IPS-NIHi11 (cell line): ENCODE data around the gene NR2F1-AS1.

Experiments
- DNase-seq: peaks from one replicate; pipeline ENCODE4 v3.0.0; 2012; ENCODE audit warnings: mixed read lengths, low spot score

NR2F1-AS1 gene

DNA sequence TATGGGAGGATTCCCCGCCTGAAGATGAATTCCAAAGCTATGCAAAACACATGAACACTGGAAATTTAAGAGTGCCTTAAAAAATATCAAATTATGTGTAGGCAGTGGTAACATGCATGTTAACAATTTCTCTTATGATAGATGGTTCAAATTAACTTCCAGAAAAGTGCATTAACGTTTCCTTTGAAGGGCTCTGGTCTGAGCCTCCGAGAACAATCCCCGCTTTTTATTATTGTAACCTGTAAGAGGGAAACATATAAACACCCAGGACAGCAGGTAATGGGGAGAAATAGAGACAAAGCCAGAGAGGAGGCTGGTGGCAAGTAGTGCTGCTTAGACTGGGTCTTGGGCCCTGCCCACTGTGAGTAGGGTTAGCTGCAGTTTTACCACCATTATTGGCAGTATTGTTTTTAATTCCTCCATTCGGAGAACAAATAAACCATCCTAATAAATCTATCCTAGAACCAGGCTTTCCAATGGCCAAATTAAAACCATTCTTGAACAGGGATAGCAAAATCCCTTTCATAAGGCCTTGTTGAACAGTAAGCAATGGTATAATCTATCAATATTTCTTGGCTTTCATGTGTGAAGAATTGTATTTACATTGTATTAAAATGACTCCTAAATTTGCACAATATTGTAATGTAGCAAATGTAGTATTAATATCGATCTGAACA is 8.3 kb upstream of the NR2F1-AS1 start:
- no peak for DNase-seq

DNA sequence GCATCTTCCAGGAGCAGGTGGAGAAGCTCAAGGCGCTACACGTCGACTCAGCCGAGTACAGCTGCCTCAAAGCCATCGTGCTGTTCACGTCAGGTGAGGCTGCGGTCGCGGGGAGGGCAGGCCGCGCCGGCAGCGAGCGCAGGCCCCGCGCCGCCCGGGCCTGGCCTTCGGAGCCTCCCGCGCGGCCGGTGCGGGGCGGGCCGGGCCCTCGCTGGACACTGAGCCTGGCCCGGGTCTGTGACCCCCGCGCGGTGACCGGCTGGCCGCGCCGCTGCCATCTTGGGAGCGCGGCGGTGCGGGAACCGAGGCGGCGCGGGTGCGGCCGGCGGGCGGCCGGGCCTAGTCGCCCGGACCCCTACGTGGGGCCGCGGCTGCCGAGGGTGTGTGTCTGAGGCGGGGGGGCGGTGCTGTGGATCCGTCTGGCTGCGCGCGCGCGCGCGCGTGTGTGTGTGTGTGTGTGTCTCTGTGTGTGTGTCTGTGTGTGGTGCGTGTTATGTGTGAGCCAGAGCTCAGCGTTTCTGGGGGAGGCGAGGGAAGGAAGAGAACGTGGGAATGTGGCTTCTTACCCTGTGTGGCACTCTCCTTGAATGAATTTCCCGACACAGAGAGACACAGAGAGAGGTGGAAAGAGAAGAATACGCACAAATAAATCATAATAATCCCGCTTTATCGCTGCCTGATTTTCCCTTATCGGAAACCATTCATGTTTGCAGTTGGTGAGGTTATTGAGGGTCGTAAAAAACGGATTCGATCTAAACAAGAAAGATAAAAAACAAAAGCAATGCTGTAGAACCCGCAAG is 7.5 kb upstream of the NR2F1-AS1 start:
- DNase-seq: no peak

DNA sequence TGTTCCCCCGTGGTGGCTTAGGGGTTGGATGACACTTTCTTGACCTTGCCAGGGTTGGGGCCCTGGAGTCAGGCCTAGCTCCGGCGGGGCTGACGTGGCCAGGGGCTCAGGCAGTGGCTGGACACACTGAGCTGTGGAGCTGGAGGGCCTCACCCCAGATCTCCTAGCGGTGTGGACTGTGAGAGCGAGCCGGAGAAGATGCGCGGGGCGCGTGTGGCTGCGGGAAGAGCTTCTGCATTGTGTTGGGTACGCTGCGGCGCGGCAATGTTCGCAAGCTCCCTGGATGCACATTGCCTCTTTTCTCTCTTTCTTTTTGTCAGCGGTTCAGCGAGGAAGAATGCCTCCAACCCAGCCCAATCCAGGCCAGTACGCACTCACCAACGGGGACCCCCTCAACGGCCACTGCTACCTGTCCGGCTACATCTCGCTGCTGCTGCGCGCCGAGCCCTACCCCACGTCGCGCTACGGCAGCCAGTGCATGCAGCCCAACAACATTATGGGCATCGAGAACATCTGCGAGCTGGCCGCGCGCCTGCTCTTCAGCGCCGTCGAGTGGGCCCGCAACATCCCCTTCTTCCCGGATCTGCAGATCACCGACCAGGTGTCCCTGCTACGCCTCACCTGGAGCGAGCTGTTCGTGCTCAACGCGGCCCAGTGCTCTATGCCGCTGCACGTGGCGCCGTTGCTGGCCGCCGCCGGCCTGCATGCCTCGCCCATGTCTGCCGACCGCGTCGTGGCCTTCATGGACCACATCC is 6.8 kb upstream of the NR2F1-AS1 start:
- DNase-seq: no peak

DNA sequence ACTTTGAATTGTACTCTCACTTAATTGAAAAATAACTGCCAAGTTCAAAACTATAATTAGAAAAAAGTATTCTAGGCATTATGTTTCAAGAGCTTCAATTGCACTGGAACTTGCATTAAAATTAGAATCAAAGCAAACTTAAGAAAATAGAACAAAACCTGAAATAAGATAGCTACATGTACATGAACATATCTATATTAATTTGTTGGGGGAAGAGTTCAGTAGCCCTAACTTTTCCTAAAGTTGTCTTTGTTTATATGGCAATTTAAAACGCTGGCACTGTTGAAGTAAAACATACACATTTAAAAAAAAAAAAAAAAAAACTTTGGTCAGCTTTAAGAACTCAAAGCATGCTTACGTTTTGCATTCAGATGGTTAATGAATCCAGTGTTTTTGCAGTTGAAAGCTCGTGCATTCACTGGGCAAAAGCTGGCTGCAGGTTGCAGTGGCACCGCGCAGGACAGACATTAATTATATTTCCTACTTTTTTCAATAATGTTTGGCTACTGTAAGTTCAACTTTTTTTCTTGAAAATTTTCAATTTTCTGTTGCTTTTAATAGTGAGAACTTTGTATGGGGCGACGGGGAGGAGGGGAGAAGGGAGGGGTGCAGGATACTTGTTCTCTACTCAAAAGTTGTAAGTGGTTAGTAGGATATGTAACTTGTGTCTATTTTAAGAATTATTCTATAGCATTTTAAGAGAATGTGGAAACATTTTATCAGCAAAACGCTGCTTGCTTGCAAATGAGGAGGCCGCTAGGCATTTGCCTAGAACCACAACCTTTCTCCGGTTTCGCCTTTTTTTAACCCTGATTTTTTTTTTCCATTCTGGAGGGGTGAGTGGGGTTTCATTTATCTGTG is 5.9 kb upstream of the NR2F1-AS1 start:
- no peak for DNase-seq

DNA sequence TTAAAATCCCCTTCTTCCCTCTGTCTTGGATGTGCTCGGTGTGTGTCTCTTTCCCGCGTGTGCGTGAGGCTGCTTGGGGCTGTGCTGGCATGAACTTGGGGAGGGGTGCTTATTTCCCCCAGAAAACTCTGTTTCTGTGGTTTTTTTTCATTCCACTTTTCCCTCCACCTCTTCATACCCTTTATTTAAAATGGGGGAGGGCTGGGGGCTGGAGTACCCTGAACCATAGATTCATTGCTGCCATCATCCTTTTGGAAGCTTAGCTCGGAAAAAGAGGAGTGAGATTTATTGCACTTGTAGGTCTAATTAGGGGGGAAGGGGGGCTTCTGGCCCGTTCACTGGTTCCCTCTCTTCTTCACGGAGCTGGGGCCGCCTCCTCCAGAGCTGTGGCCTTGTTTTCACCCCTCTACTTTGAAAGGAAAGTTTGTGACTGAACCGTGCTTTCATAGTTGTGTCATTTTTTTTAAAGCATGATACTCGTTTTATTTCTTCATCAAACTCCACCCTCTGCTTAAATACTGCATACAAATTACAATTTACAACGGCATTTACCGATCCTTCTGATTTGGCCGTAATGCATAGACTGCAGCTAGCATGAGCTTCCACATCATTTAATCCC is 4.9 kb upstream of the NR2F1-AS1 start:
- no peak for DNase-seq

DNA sequence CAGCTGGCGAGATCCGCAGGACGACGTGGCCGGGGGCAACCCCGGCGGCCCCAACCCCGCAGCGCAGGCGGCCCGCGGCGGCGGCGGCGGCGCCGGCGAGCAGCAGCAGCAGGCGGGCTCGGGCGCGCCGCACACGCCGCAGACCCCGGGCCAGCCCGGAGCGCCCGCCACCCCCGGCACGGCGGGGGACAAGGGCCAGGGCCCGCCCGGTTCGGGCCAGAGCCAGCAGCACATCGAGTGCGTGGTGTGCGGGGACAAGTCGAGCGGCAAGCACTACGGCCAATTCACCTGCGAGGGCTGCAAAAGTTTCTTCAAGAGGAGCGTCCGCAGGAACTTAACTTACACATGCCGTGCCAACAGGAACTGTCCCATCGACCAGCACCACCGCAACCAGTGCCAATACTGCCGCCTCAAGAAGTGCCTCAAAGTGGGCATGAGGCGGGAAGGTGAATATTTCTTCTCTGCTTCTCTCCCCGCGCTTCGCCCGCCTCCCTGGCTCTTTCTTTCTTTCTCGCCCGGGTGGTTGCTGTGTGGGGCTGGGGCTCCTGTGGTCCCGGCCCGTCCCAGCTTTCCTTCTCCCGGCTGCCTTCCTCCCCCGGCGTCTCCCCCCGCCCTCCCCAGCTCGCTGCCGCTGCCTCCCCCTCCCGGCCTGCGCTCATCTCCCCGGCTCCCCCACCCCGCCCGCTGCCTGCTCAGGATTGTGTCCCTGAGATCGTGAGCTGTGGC is 4.2 kb upstream of the NR2F1-AS1 start:
- DNase-seq: peak; percentile 44

DNA sequence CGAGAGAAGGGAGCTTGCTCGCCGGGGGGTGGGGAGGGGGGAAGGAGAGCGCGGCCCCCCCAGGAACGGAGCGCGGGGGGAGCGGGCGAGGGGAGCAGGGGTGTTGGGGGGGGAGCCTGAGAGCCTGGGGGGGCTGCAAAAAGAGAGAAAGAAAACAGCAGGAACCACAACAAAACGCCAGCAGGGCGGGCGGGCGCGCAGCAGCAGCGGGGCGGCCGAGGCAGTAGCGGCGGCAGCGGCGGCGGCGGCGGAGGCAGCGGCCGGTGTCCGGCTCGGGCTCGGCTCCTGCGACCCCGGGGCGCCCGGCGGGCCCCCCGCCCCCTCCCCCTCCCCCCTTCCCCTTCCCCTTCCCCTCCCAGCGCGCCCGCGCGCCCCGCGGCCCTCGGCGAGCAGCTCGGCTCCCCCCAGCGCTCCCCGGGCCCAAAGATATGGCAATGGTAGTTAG is 3.6 kb upstream of the NR2F1-AS1 start:
- DNase-seq: no peak

DNA sequence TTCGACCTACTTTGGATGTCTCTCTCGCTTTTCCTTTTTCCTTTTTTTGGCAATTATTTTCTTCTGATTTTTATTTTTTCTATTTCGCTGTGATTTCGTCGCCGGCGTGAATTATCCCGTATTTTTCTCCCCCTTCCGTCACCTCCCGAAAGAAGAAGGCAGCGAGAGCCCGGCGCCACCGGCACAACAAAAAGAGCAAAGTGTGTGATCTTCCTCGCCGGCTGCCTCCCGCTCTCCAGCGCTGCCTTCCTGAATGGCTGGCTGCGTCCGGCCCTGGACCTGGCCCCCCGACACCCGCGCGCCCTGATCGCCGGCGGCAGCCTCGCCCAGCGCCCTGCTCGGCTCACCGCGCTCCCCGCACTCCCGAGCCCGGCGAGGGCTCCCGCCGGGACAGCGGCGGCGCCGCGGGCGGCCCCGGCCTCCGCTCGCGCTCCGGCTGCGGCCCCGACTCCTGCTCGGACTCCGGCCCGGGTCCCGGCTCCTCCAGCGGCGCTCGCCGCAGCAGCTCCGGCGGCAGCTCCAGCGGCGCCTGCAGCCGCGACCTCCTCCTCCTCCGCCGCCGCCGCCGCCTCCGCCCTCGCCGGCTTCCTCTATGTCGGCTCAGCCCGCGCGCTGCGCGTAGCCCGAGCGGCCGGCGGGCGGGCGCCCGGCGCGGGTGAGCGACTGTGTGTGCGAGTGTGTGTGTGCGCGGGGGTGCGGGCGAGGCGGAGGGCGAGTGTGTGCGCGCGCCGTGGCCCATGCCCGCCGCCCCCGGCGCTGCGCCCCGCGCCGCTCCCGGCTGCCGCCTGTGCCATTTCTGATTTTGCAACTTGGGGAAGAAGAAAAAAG is 3.0 kb upstream of the NR2F1-AS1 start:
- DNase-seq: peak; percentile 57

DNA sequence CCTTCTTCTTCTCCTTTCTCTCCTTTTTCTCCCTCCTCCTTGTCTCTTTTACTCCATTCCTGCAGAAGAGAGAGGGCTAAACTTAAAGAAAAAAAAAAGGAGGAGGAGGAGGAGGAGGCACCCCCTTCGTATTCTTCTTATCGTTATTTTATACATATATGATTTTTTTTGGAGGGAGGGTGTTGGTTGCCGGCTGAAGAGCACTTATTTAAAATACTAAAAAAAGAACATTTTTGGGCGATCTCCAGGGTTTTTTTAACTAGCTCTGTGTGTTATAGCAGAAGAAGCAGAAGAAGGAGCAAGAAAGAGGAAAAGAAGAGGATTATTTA is 2.4 kb upstream of the NR2F1-AS1 start:
- DNase-seq: no peak

DNA sequence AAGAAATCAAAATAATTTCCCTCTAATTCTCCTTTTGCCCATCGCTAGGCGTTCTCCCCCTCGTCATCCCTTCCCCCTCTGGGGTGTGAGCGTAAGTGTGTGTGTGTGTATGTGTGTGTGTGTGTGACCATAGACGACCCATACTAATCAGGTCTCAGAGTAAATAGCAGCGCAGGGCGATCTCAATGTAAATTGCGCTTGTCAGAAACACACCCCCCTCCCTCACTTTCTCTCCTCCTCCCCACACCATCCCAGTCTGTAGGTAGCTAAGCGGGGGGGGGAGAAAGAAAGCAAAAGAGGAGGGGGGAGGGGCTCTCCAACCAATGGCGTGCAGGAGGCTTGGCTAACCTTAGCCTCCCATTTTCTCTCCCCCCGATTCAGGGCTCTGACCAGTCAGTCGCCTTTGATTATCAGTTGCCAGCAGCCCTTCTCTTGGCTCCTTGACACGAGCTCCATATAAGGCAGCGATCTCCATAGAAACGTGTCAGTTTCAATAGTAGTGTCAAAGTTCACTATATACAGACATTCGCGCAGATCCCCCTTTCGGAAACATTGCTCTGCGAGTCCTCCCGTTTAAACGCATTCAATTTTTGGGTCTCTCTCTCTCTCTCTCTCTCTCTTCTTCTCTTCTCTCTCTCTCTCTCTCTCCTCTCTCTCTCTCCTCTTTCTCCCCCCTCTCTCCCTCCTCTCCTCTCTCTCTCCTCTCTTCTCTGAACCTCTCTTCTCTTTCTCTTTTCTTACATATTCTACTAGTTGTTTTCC is 1.8 kb upstream of the NR2F1-AS1 start, which contains the start of gene NR2F1:
NR2F1 (plus strand) TSS at position 546 of the 762 bp plus-strand sequence. CDS start 1,802 bp downstream, outside the sequence.
- peak; percentile 62 for DNase-seq

DNA sequence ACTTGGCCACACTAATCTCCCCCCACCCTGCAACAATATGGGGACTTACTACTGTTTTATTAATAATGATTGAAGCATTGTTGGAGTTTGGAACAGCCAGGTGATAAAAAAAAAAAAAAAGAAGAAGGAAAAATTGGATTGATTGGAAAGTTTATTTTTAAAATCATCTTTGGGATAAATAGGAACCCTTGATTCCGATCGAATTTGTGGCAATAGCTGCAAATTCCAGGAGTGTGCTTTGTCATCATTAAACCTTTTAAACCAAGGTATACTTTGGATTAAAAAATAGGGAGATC is 1.1 kb upstream of the NR2F1-AS1 start:
- DNase-seq: no peak

DNA sequence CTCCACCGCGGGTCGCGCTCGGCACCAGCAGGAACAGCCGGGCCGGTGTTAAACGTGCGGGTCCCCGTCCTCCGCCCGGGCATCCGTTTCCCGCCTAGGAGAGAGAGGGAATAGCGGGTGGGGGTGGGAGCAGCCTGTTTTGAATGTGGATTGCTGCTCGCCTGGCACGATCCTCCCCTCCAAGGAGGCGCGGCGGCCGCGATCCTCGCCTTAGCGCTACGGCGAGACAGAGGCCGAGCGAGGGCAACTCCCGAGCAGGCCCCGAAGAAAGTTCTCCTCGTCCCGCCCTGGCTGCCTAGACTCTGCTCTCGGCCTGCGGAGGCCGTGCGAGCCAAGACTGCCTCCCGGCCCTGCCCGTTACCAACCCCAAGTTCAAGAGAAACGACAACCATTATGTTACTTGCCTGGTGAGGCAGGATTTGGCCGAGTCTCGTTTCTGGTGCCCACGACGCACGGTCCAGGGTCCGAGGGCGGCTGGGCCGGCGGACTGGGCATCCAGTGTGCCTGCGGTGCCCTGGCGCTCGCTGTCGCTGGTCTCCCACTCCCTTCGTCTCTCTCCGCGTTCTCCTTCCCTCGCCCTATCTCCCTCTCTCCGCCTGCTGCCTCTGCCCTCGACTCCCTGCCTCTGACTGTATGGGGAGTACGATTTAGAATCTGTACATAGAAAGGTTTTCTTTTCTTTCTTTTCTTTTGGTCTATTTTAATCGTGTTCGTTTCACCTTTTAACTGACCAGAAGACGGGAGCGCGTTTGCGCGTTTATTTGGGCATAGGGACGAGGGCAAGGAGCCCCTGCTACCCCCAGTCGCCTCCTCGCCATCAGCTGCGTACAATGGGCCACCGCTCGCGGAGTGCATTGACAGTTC is 724 bp downstream of the NR2F1-AS1 start:
- no peak for DNase-seq

DNA sequence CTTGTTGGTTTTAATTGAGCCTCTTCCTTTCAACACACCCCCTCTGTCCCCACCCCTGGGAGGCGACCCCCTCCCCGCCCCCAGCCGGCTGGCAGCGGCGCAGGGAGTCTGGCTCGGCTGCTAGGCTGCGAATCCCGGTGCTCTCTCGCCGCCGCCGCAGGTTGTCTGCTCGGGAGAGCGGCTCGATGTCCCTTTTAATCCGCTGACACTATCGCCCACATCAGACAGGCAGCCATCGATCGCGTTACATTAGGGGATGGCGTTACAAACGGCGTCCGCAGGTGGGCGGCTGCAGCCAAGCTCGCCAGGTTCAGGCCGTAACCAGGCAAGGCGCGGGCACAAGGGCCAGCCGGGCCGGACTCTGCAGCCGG is 1.3 kb downstream of the NR2F1-AS1 start:
- no peak for DNase-seq

DNA sequence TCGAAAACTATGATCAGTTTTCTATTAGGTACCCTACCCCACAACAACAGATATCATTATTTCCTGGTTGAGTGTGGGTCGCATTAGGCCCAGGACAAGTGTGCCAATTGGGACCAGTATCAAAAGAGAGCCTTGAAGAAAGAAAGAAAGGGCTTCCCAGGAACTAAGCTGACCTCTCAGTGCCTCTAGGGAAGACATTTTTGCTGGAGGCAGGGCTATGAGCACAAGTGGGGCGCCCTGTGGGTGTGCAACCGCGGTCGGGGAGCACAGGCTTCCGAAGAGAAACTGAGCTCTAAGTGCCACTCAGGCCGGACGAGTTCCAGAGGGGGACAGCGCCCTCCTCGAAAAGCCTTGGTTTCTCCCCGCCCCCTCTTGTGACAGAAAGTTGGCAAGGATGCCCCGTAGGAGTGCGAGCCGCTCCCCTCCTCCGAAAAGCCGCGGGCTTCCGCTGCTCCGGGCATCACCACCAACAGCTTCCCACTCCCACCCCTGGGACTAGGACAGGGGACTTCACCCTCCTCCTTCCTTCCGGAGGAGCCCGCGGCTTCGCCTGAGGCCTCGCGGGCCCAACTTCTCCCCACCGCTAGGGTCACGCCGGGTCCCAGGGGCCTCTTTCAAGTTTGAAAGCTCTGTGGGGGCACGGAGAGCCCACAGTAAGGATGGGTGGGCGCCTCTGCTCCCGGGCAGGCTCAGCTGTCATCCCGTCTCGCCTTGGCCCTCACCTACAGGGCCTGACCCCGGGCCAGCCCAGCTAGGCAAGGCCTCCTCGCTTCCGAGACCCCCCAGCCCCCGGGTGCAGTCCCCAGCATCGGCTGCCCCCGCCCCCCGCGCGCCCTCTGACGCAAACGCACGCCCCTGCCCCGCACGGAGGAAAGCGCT is 2.0 kb downstream of the NR2F1-AS1 start:
- DNase-seq: no peak

DNA sequence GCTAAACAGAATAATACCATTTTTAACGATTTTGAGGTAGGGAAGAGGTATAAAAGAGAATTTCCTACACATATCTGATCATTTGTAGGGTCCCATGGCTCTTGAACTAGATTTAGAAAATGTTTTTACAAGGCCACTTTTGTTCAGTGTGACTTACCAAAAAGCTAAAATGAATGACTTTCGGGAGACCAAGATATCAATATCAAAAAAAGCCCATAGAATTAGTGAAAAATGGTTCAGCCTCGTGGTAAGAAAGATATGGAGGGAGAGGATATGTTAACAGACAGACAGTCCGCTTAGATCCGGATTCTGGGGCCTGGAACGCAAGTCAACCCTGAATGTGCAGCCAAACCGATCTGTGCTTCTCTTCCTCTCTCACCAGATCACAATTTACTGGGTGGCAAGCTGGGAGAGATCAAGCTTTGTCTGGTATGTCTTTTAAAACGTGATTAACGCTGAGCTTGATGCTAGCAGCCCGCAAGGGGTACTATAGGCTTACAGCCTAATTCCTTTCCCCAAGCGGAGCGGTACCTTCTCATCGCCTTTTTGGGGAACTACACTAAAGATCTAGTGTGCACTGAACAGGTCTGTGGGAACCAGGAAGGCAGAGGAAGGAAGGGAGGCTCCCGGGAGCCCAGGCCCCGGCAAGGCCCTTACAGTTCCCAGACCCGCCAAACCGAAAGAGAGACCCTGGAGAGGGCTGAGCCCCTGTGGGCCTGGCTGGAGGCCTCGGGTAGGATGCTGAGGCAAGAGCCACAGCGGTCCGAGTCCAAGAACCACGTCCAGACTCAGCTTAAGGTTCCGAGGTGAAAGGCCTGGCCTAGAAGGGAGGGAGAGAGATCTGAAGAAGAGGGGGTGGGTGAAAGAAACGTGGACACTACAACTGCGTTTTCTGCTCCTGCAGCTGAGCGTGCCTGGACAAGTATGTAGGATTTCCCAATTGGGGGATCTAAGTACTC is 2.9 kb downstream of the NR2F1-AS1 start:
- DNase-seq: no peak
